Measurements from ENCODE around the gene PIK3CB. TPM values are rescaled to one million over a fixed set of nuclear protein-coding genes. Genes with fewer than 3 reads are reported as not detected.
"Not testable (repeated sequence)": the region's sequence is repeated elsewhere in the genome, so short reads cannot be mapped to it uniquely, and the experiment has no call there.

PIK3CB gene
- total RNA-seq, 1 experiment from 2014 or later = 8.3 TPM

DNA sequence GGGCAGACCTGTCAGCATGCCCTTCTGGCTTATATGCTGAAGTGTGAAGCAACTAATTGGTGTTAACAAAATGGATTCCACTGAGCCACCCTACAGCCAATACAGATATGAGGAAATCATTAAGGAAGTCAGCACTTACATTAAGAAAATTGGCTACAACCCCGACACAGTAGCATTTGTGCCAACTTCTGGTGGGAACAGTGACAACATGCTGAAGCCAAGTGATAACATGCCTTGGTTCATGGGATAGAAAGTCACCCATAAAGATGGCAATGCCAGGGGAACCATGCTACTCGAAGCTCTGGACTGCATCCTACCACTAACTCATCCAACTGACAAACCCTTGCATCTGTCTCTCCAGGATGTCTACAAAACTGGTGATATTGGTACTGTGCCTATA, 9.4 kb downstream of the PIK3CB start:
- Histone ChIP-seq H3K36me3 (ENCODE audit: low read depth, low read length) (peaks cover 5% of the 10 kb centered on the region; the same call in 1 of the 2 replicates), H4K20me1 (ENCODE audit: low read length) (no peaks in the 10 kb centered on the region), H3K9ac (ENCODE audit: low read length) (no peak overlapping the region), H2AFZ (ENCODE audit: low read length) (no peak overlapping the region), H3K9me2 (replicated peaks; ENCODE audit: low read length) (no peaks in the 10 kb centered on the region), H3K27ac (ENCODE audit: low read length) (no peak overlapping the region), H3K4me3 (ENCODE audit: low read length) (no peak overlapping the region), H3K79me2 (ENCODE audit: low read length) (peaks cover 70% of the 10 kb centered on the region), H3F3A (ENCODE audit: low read length, unreplicated experiment) (no peaks in the 10 kb centered on the region), H3K9me3 (ENCODE audit: low read length) (no peaks in the 10 kb centered on the region), H3K27me3 (ENCODE audit: low read length) (no peaks in the 10 kb centered on the region), H3K4me2 (ENCODE audit: low read length) (no peak overlapping the region), H3K4me1 (ENCODE audit: insufficient read depth, low read length) (peaks cover 13% of the 10 kb centered on the region)
- intact Hi-C loops (cut with micrococcal nuclease) = no loop called here
- DNase-seq (no peak), ATAC-seq (no peak)
- TF ChIP-seq EZH2phosphoT487 (IDR thresholded peaks at IDR 0.05; ENCODE audit: borderline replicate concordance, low read length) (no peak), EZH2 (IDR thresholded peaks at IDR 0.05; ENCODE audit: low read length, unreplicated experiment) (no peak)
- TF ChIP-seq, protein P1, sequence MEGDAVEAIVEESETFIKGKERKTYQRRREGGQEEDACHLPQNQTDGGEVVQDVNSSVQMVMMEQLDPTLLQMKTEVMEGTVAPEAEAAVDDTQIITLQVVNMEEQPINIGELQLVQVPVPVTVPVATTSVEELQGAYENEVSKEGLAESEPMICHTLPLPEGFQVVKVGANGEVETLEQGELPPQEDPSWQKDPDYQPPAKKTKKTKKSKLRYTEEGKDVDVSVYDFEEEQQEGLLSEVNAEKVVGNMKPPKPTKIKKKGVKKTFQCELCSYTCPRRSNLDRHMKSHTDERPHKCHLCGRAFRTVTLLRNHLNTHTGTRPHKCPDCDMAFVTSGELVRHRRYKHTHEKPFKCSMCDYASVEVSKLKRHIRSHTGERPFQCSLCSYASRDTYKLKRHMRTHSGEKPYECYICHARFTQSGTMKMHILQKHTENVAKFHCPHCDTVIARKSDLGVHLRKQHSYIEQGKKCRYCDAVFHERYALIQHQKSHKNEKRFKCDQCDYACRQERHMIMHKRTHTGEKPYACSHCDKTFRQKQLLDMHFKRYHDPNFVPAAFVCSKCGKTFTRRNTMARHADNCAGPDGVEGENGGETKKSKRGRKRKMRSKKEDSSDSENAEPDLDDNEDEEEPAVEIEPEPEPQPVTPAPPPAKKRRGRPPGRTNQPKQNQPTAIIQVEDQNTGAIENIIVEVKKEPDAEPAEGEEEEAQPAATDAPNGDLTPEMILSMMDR (conservative IDR thresholded peaks at IDR 0.05; ENCODE audit: low read depth, low read length) = no peak
- POLR2A ChIA-PET (ENCODE audit: unreplicated experiment) = interaction anchor here (0.6 kb wide), 1 partner anchor 200 kb away, joined by 4 read pairs; no protein-coding TSS in a partner anchor
- CTCF ChIA-PET = no interaction called here
- no TSS peak for BruUV-seq (replicated peaks)

DNA sequence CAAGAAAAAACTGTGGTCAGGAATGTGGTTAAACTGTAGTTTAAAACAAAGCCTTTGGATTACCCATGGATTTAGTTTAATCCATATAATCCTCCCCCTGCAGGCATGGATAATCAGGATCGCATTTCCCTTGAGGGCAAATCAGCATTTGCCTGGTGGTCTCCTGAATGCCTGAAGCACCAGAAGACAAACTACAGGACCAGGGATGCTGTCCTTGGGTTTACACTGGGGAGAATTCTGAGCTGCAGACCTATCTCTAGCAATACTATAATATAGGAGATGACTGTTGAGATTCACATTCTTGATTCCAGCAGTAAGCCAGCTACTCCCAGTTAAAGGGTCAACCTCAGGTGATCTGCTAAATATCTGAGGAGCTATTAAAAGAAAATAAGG, 10.6 kb downstream of the PIK3CB start:
- H3K79me2 ChIP-seq (ENCODE audit: low read length) = peaks cover 70% of the 10 kb centered on the region
- TF ChIP-seq EZH2phosphoT487 (IDR thresholded peaks at IDR 0.05; ENCODE audit: borderline replicate concordance, low read length) (no peak), EZH2 (IDR thresholded peaks at IDR 0.05; ENCODE audit: low read length, unreplicated experiment) (no peak)
- TF ChIP-seq, protein P1 (conservative IDR thresholded peaks at IDR 0.05; ENCODE audit: low read depth, low read length) = no peak
- peaks cover 5% of the 10 kb centered on the region; the same call in 1 of the 2 replicates for H3K36me3 ChIP-seq (ENCODE audit: low read depth, low read length)
- H4K20me1 ChIP-seq (ENCODE audit: low read length) = no peaks in the 10 kb centered on the region
- peak; percentile 7 for DNase-seq
- POLR2A ChIA-PET (ENCODE audit: unreplicated experiment) = no interaction called here
- H3K4me1 ChIP-seq (ENCODE audit: insufficient read depth, low read length) = peaks cover 13% of the 10 kb centered on the region
- CTCF ChIA-PET = interaction anchor here (1.2 kb wide), 1 partner anchor 91 kb away, joined by 14 read pairs; no protein-coding TSS in a partner anchor
- H3K9me2 ChIP-seq (replicated peaks; ENCODE audit: low read length) = no peaks in the 10 kb centered on the region
- H3K27ac ChIP-seq (ENCODE audit: low read length) = no peak overlapping the region
- intact Hi-C loops (cut with micrococcal nuclease) = no loop called here
- peak; percentile 37; the same call in 1 of the 2 replicates for ATAC-seq
- H3F3A ChIP-seq (ENCODE audit: low read length, unreplicated experiment) = no peaks in the 10 kb centered on the region
- BruUV-seq (replicated peaks) = no TSS peak
- no peak overlapping the region for H3K9ac ChIP-seq (ENCODE audit: low read length)
- H3K4me2 ChIP-seq (ENCODE audit: low read length) = 0 out of 2 replicates have a peak overlapping the region, but pooled peaks have one; percentile 14
- no peaks in the 10 kb centered on the region for H3K9me3 ChIP-seq (ENCODE audit: low read length)
- H3K27me3 ChIP-seq (ENCODE audit: low read length) = no peaks in the 10 kb centered on the region
- H2AFZ ChIP-seq (ENCODE audit: low read length) = no peak overlapping the region
- H3K4me3 ChIP-seq (ENCODE audit: low read length) = no peak overlapping the region

DNA sequence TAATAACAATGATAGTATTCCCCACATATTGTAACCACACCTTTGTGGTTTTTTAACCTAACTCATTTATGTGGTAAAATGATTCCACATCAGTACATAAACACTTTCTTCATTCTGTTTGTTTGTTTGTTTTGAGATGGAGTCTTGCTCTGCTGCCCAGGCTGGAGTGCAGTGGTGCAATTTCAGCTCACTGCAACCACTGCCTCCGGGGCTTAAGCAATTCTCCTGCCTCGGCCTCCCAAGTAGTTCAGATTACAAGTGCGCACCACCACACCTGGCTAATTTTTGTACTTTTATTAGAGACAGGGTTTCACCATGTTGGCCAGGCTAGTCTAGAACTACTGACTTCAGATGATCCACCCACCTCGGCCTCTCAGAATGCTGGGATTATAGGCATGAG, 14.3 kb downstream of the PIK3CB start:
- H3K27me3 ChIP-seq (ENCODE audit: low read length); H2AFZ ChIP-seq (ENCODE audit: low read length); intact Hi-C loops (cut with micrococcal nuclease); H3F3A ChIP-seq (ENCODE audit: low read length, unreplicated experiment); H4K20me1 ChIP-seq (ENCODE audit: low read length); H3K9ac ChIP-seq (ENCODE audit: low read length); DNase-seq; BruUV-seq (replicated peaks); H3K4me3 ChIP-seq (ENCODE audit: low read length); H3K36me3 ChIP-seq (ENCODE audit: low read depth, low read length); POLR2A ChIA-PET (ENCODE audit: unreplicated experiment); H3K9me3 ChIP-seq (ENCODE audit: low read length); ATAC-seq; H3K27ac ChIP-seq (ENCODE audit: low read length); CTCF ChIA-PET; H3K4me2 ChIP-seq (ENCODE audit: low read length); H3K9me2 ChIP-seq (replicated peaks; ENCODE audit: low read length): not testable (repeated sequence)
- Histone ChIP-seq H3K79me2 (ENCODE audit: low read length) (peaks cover 63% of the 10 kb centered on the region), H3K4me1 (ENCODE audit: insufficient read depth, low read length) (peaks cover 13% of the 10 kb centered on the region)

Data from PC-3 (cell line).